Hepatocyte (in vitro differentiated cells): Measurements from ENCODE around the gene SSBP3.

Experiments
- EZH2 ChIP-seq: fragments of 200-600 bp; sonication (generic); IDR thresholded peaks from 2 replicates; pipeline ENCODE4 v1.6.1; 2016; ENCODE audit warnings: antibody characterized with exemption, mild to moderate bottlenecking, borderline replicate concordance
- TF ChIP-seq, protein P1 (sequence below): fragments of 200-600 bp; sonication (generic); IDR thresholded peaks from 2 replicates; pipeline ENCODE4 v1.5.1; 2016; ENCODE audit warnings: antibody characterized with exemption, mild to moderate bottlenecking; ENCODE audit not compliant: poor library complexity

DNA sequence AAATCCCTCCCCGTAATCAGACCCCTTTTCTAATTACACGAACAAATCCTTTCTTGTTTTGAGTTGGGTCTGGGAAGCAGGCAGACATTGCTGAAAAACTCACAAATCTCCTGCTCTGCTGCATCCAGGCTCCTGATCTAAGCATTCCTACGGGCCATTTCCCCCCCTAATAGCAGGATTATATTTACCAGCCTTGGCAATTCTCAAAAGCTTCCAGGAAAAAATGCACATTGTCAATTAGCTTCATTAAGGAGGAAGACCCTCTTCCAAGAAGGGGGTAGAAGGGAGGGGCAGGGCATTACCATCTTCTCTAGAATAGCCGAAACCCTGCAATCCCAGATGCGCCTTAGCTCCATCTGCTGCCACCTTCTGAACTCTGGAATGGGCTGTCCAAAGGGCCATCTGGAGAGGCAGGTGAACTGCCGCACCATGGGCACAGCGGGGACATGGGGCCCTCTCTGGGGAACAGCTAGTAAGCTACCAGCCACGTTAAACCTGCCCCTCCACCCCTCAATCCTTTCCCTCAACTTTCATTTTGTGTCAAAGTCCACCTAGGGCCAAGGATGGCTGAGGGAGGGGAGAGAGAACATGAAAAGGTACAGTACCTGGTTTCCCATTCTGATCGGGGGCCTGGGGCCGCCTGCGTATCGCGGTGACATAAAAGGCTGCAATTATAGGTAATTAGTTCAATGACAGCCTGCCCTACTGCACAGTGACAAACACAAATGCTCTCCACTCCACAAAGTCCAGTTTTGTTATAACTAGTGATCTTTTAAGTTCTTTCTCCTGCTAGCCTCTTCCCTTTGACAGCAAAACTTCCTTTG, 149.5 kb downstream of the SSBP3 start:
- TF ChIP-seq, protein P1, sequence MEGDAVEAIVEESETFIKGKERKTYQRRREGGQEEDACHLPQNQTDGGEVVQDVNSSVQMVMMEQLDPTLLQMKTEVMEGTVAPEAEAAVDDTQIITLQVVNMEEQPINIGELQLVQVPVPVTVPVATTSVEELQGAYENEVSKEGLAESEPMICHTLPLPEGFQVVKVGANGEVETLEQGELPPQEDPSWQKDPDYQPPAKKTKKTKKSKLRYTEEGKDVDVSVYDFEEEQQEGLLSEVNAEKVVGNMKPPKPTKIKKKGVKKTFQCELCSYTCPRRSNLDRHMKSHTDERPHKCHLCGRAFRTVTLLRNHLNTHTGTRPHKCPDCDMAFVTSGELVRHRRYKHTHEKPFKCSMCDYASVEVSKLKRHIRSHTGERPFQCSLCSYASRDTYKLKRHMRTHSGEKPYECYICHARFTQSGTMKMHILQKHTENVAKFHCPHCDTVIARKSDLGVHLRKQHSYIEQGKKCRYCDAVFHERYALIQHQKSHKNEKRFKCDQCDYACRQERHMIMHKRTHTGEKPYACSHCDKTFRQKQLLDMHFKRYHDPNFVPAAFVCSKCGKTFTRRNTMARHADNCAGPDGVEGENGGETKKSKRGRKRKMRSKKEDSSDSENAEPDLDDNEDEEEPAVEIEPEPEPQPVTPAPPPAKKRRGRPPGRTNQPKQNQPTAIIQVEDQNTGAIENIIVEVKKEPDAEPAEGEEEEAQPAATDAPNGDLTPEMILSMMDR: no peak
- no peak for TF ChIP-seq EZH2
